Glutamatergic neuron (in vitro differentiated cells): ENCODE results near the gene TRIM28. TPM values are rescaled to one million over a fixed set of nuclear protein-coding genes. Genes with fewer than 3 reads are reported as not detected.

Experiments
- DNase-seq: peaks from one replicate; pipeline ENCODE4 v3.0.0; 2022
- H3K27ac Mint-ChIP-seq: one replicate; pipeline ENCODE4 v1.8.0; 2020; ENCODE audit warnings: mild to moderate bottlenecking, mixed read lengths, inconsistent platforms; ENCODE audit not compliant: unreplicated experiment
- H3K27me3 Mint-ChIP-seq: one replicate; pipeline ENCODE4 v1.8.0; 2020; ENCODE audit warnings: mild to moderate bottlenecking, moderate library complexity, mixed read lengths, inconsistent platforms; ENCODE audit not compliant: unreplicated experiment
- H3K36me3 Mint-ChIP-seq: one replicate; pipeline ENCODE4 v1.8.0; 2020; ENCODE audit warnings: mild to moderate bottlenecking, mixed read lengths, inconsistent platforms; ENCODE audit not compliant: unreplicated experiment
- H3K4me1 Mint-ChIP-seq: one replicate; pipeline ENCODE4 v1.8.0; 2020; ENCODE audit warnings: mild to moderate bottlenecking, low read depth, mixed read lengths, inconsistent platforms; ENCODE audit not compliant: unreplicated experiment
- H3K4me3 Mint-ChIP-seq: one replicate; pipeline ENCODE4 v1.8.0; 2020; ENCODE audit warnings: mild to moderate bottlenecking, mixed read lengths, inconsistent platforms; ENCODE audit not compliant: unreplicated experiment
- H3K9me3 Mint-ChIP-seq: one replicate; pipeline ENCODE4 v1.8.0; 2020; ENCODE audit warnings: mild to moderate bottlenecking, moderate library complexity, mixed read lengths, inconsistent platforms; ENCODE audit not compliant: unreplicated experiment
- CTCF ChIP-seq: fragments of 200-600 bp; sonication (generic); IDR thresholded peaks from one replicate; pipeline ENCODE4 v1.5.0; 2021; ENCODE audit not compliant: partially characterized antibody, unreplicated experiment
- long read RNA-seq: library from polyadenylated mRNA; unstranded; transcript quantifications from one replicate; pipeline ENCODE4 v2.0.0, GENCODE V29; 2020; ENCODE audit not compliant: unreplicated experiment
- total RNA-seq: library from RNA; stranded (reverse); fragmentation: NEBNext Ultra II Directional; extraction: Animal tissue kit (Norgen Biotek cat#: 25700); gene quantifications from one replicate; pipeline ENCODE4 v1.2.1, GENCODE V29; 2021; ENCODE audit not compliant: unreplicated experiment

Gene TRIM28
- total RNA-seq: 361 TPM
- long read RNA-seq, transcript TRIM28-201 (17 exons, 2,960 nt): major isoform, 5 of 27 reads
- long read RNA-seq, partial matches to known transcripts: 16 of 27 reads
- long read RNA-seq, other reads (novel, unspliced or antisense): 4 of 27 reads

- H3K27ac Mint-ChIP-seq: peak within 1 kb of the TSS; percentile 97
- peak; percentile 99 for DNase-seq
- no peak for TF ChIP-seq CTCF
- no peaks in the 10 kb centered on the region for H3K36me3 Mint-ChIP-seq
- H3K4me1 Mint-ChIP-seq: peaks cover 10% of the 10 kb centered on the region
- H3K4me3 Mint-ChIP-seq: peak within 1 kb of the TSS; percentile 97
- peaks cover 23% of the 10 kb centered on the region for H3K27me3 Mint-ChIP-seq
- peaks cover 22% of the 10 kb centered on the region for H3K9me3 Mint-ChIP-seq
These were observed at the start of gene TRIM28 for GRCh38 chr19:58543826-58544590. TSS of gene TRIM28 (plus strand) at chr19:58544064. CDS start at chr19:58544758, 694 bp downstream.

GRCh38 chr19:58497634-58498170, 46.2 kb upstream of the TRIM28 start:
- no peak for TF ChIP-seq CTCF
- Mint-ChIP-seq H3K4me1 (peaks cover 6% of the 10 kb centered on the region), H3K9me3 (peaks cover 14% of the 10 kb centered on the region), H3K27me3 (peaks cover 12% of the 10 kb centered on the region), H3K4me3 (peak overlapping the region; percentile 30), H3K27ac (no peak overlapping the region), H3K36me3 (peaks cover 7% of the 10 kb centered on the region)
- DNase-seq: no peak

- Mint-ChIP-seq H3K36me3 (peaks cover 7% of the 10 kb centered on the region), H3K9me3 (peaks cover 14% of the 10 kb centered on the region), H3K4me1 (peaks cover 6% of the 10 kb centered on the region), H3K27ac (no peak overlapping the region), H3K27me3 (peaks cover 16% of the 10 kb centered on the region), H3K4me3 (peak overlapping the region; percentile 96)
- no peak for TF ChIP-seq CTCF
- no peak for DNase-seq
These were observed 45.4 kb upstream of the TRIM28 start for GRCh38 chr19:58498316-58499020.

GRCh38 chr19:58499021-58499927, 44.6 kb upstream of the TRIM28 start:
- Mint-ChIP-seq H3K27me3 (peaks cover 16% of the 10 kb centered on the region), H3K27ac (peak overlapping the region; percentile 90), H3K9me3 (peaks cover 14% of the 10 kb centered on the region), H3K4me1 (peaks cover 6% of the 10 kb centered on the region), H3K4me3 (peak overlapping the region; percentile 96), H3K36me3 (peaks cover 7% of the 10 kb centered on the region)
- DNase-seq: peak; percentile 99
- peak; percentile 63 for TF ChIP-seq CTCF
